Endothelial cell of umbilical vein (primary cell): ENCODE results near the gene SLC5A10. TPM values are rescaled to one million over a fixed set of nuclear protein-coding genes. Genes with fewer than 3 reads are reported as not detected.

ENCODE experiments used
- BruUV-seq: library from RNA; stranded (reverse); fragments of 400-500 nt; replicated peaks from 2 replicates; lab custom pipeline; 2021; lab: Mats Ljungman, UMichigan
- CTCF ChIA-PET: fragments of 300-600, 350-600 bp; sonication (Branson Sonifier 250); formaldehyde crosslinking; loops from one replicate; lab custom pipeline; 2021; ENCODE audit warnings: antibody characterized with exemption, inconsistent platforms; lab: Charles Lee
- POLR2A ChIA-PET: fragments of 300-600, 350-600 bp; sonication (Branson Sonifier 250); formaldehyde crosslinking; loops from one replicate; lab custom pipeline; 2021; ENCODE audit warnings: antibody characterized with exemption, inconsistent platforms; lab: Charles Lee
- DNase-seq: peaks from one replicate; pipeline ENCODE4 v3.0.0-alpha.2; 2011; ENCODE audit warnings: low read depth, low spot score
- FAIRE-seq: peaks from 2 replicates; lab custom pipeline; 2011; peaks lifted over from hg19 to GRCh38; lab: Jason Lieb, UNC
- H2AFZ ChIP-seq: 2 replicates; pipeline ENCODE4 v1.6.0; 2012; ENCODE audit warnings: low read depth, low read length, control low read depth, inconsistent platforms
- H3K27ac ChIP-seq: 2 replicates; pipeline ENCODE4 v1.5.1; 2011; ENCODE audit warnings: low read depth, mild to moderate bottlenecking, control low read depth, low read length, moderate library complexity; ENCODE audit not compliant: insufficient read depth
- H3K27me3 ChIP-seq, 2 experiments: 2 replicates each; pipeline versions ENCODE4 v1.6.0 to v1.6.1; 2011; ENCODE audit warnings: low read length in 2 of 2, mixed read lengths in 1 of 2; ENCODE audit not compliant: control insufficient read depth in 2 of 2, insufficient read depth in 2 of 2
- H3K36me3 ChIP-seq, 2 experiments: 2 replicates in 1 of 2; 3 replicates in 1 of 2; pipeline ENCODE4 v1.5.1; 2011; ENCODE audit warnings: low read length in 2 of 2, mild to moderate bottlenecking in 1 of 2, moderate library complexity in 1 of 2; ENCODE audit not compliant: control insufficient read depth in 2 of 2, insufficient read depth in 2 of 2; ENCODE audit errors: extremely low read depth in 1 of 2
- H3K4me1 ChIP-seq: 3 replicates; pipeline ENCODE4 v1.5.1; 2011; ENCODE audit warnings: mild to moderate bottlenecking, low read length; ENCODE audit not compliant: control insufficient read depth, insufficient read depth; ENCODE audit errors: extremely low read depth
- H3K4me2 ChIP-seq: 2 replicates; pipeline ENCODE4 v1.6.1; 2011; ENCODE audit warnings: low read length, control low read depth, mixed read lengths; ENCODE audit not compliant: insufficient read depth
- H3K4me3 ChIP-seq, 3 experiments: fragments of 200-600 bp in 1 of 3; sonication (generic), shearing (Covaris generic) in 1 of 3; replicated peaks in 1 of 3; 2 replicates each; pipeline ENCODE4 v1.5.1; 2011 to 2016; ENCODE audit warnings: control low read depth in 3 of 3, low read length in 3 of 3, mild to moderate bottlenecking in 2 of 3, inconsistent platforms in 1 of 3, low read depth in 1 of 3, moderate library complexity in 1 of 3; ENCODE audit not compliant: insufficient read depth in 1 of 3
- H3K79me2 ChIP-seq: 2 replicates; pipeline ENCODE4 v1.6.0; 2012; ENCODE audit warnings: low read length, inconsistent platforms; ENCODE audit not compliant: control insufficient read depth, insufficient read depth
- H3K9ac ChIP-seq: replicated peaks from 2 replicates; pipeline ENCODE3; 2011; ENCODE audit warnings: low read length, control low read depth; ENCODE audit not compliant: insufficient read depth; ENCODE audit errors: extremely low read depth
- H3K9me1 ChIP-seq: replicated peaks from 3 replicates; pipeline ENCODE4 v1.6.0; 2011; ENCODE audit warnings: mild to moderate bottlenecking, low read length; ENCODE audit not compliant: control insufficient read depth, insufficient read depth; ENCODE audit errors: extremely low read depth
- H3K9me3 ChIP-seq: replicated peaks from 2 replicates; pipeline ENCODE4 v1.5.1; 2012; ENCODE audit warnings: low read length, inconsistent platforms; ENCODE audit not compliant: control insufficient read depth, insufficient read depth
- H4K20me1 ChIP-seq: replicated peaks from 2 replicates; pipeline ENCODE3; 2011; ENCODE audit warnings: mild to moderate bottlenecking, low read length; ENCODE audit not compliant: control insufficient read depth, insufficient read depth; ENCODE audit errors: extremely low read depth
- EZH2 ChIP-seq: IDR thresholded peaks from 2 replicates; pipeline ENCODE4 v1.6.1; 2012; ENCODE audit warnings: borderline replicate concordance, low read depth, mild to moderate bottlenecking, moderate library complexity, low read length, inconsistent platforms; ENCODE audit not compliant: severe bottlenecking
- FOS ChIP-seq: IDR thresholded peaks from 2 replicates; pipeline ENCODE4 v1.6.1; 2011; ENCODE audit warnings: mild to moderate bottlenecking, low read length, moderate library complexity, borderline replicate concordance; ENCODE audit not compliant: insufficient read depth
- JUN ChIP-seq: IDR thresholded peaks from 2 replicates; pipeline ENCODE4 v1.6.1; 2011; ENCODE audit warnings: borderline replicate concordance, low read depth; ENCODE audit not compliant: insufficient read length, insufficient read depth
- MAX ChIP-seq: IDR thresholded peaks from 2 replicates; pipeline ENCODE4 v1.6.1; 2011; ENCODE audit not compliant: insufficient read depth, insufficient read length
- MYC ChIP-seq: IDR thresholded peaks from one replicate; pipeline ENCODE4 v1.6.1; 2011; ENCODE audit warnings: mild to moderate bottlenecking, low read depth, low read length
- POLR2AphosphoS5 ChIP-seq: IDR thresholded peaks from 2 replicates; pipeline ENCODE4 v1.6.1; 2012; ENCODE audit warnings: low read depth, mild to moderate bottlenecking, control low read depth, low read length, moderate library complexity; ENCODE audit not compliant: insufficient read depth
- dilution Hi-C: fragments of 300-500 bp; cut with MboI; formaldehyde crosslinking; loops from one replicate; pipeline ENCODE4 v1.15.0; 2019; ENCODE audit warnings: low sequenced_read_pairs; ENCODE audit not compliant: extremely low pct_ligation_motif_present
- intact Hi-C: fragments of 100-400 bp; cut with micrococcal nuclease; formaldehyde crosslinking; loops from one replicate; pipeline ENCODE4 v1.10.0; 2022
- polyA plus RNA-seq, 4 experiments: library from polyadenylated mRNA; depleted of rRNA in 3 of 4; stranded (reverse) in 3 of 4; unstranded in 1 of 4; fragments of >200 nt; gene quantifications; 2 replicates each; pipeline versions ENCODE4 v1.2.1 to v1.2.3, GENCODE V29; 2011 to 2012; ENCODE audit warnings: missing spikeins in 1 of 4
- total RNA-seq: library from RNA; stranded (reverse); gene quantifications from 2 replicates; pipeline ENCODE4 v1.2.3, GENCODE V29; 2021

SLC5A10 gene
- total and polyA plus RNA-seq, 2 donors (not counting 3 experiments of a cell fraction or from before 2014, with no cell fraction given), result not detected

- Histone ChIP-seq H3K9ac (no peak overlapping the region), H3K27ac (no peak overlapping the region), H3K9me3 (no peaks in the 10 kb centered on the region), H3K79me2 (peaks cover 39% of the 10 kb centered on the region), H3K4me1 (no peaks in the 10 kb centered on the region), H3K4me2 (no peak overlapping the region), H3K27me3 (no peaks in the 10 kb centered on the region), H3K9me1 (no peaks in the 10 kb centered on the region), H3K36me3 (peaks cover 0 to 2% of the 10 kb centered on the region in 2 experiments), H4K20me1 (no peaks in the 10 kb centered on the region), H3K4me3 (no peak overlapping the region), H2AFZ (no peak overlapping the region)
- no peak for DNase-seq
- ChIA-PET POLR2A (no interaction called here), CTCF (interaction anchor here (1.1 to 1.9 kb wide), 3 partner anchors 15 to 35 kb away, joined by 3 to 9 read pairs (median 4); no protein-coding TSS in a partner anchor)
- no TSS peak for BruUV-seq
- intact Hi-C loops (no loop called here), dilution Hi-C loops (no loop called here)
- TF ChIP-seq JUN, result no peak
- FAIRE-seq, result no peak
Measured at GRCh38 chr17:18996458-18996857, 44.5 kb downstream of the SLC5A10 start.

GRCh38 chr17:18997650-18998196 is 45.8 kb downstream of the SLC5A10 start:
- FAIRE-seq, result no peak
- dilution Hi-C loops, result no loop called here
- no peak overlapping the region for H3K9ac ChIP-seq

More at GRCh38 chr17:18997650-18998196, 45.8 kb downstream of the SLC5A10 start:
- Histone ChIP-seq H4K20me1 (no peaks in the 10 kb centered on the region), H3K36me3 (peaks cover 0 to 2% of the 10 kb centered on the region in 2 experiments), H3K27ac (no peak overlapping the region), H3K4me1 (peaks cover 9% of the 10 kb centered on the region), H3K27me3 (no peaks in the 10 kb centered on the region), H3K79me2 (peaks cover 48% of the 10 kb centered on the region), H2AFZ (no peak overlapping the region), H3K9me1 (no peaks in the 10 kb centered on the region), H3K4me3 (no peak overlapping the region), H3K4me2 (no peak overlapping the region), H3K9me3 (no peaks in the 10 kb centered on the region)
- TF ChIP-seq MAX (no peak), FOS (no peak), EZH2 (no peak), MYC (no peak), POLR2AphosphoS5 (no peak)
- no peak for DNase-seq
- intact Hi-C loops, result no loop called here
- POLR2A ChIA-PET, result no interaction called here
- CTCF ChIA-PET, result interaction anchor here (0.9 to 1.9 kb wide), 6 partner anchors 13 to 43 kb away, joined by 3 to 9 read pairs (median 4); no protein-coding TSS in a partner anchor
- BruUV-seq, result no TSS peak
